Measurements from ENCODE around the gene RHBDD1.

Gene RHBDD1

GRCh38 chr2:227036527-227036926, 200.7 kb downstream of the RHBDD1 start:
- Histone ChIP-seq H3K36me3 (ENCODE audit: insufficient read depth, low read length) (no peaks in the 10 kb centered on the region), H3K9me3 (ENCODE audit: low read length) (no peaks in the 10 kb centered on the region), H3K4me1 (ENCODE audit: insufficient read depth, low read length) (peaks cover 7% of the 10 kb centered on the region), H3K27me3 (ENCODE audit: insufficient read depth, low read length) (no peaks in the 10 kb centered on the region), H2AFZ (ENCODE audit: low read depth, low read length) (no peak overlapping the region), H3K4me3 (ENCODE audit: low read length) (no peak overlapping the region)

- no peak overlapping the region for H2AFZ ChIP-seq (ENCODE audit: low read depth, low read length)
- peaks cover 7% of the 10 kb centered on the region for H3K4me1 ChIP-seq (ENCODE audit: insufficient read depth, low read length)
- no peaks in the 10 kb centered on the region for H3K36me3 ChIP-seq (ENCODE audit: insufficient read depth, low read length)
- H3K4me3 ChIP-seq (ENCODE audit: low read length), result no peak overlapping the region
- H3K27me3 ChIP-seq (ENCODE audit: insufficient read depth, low read length), result no peaks in the 10 kb centered on the region
- H3K9me3 ChIP-seq (ENCODE audit: low read length), result no peaks in the 10 kb centered on the region
Measured at GRCh38 chr2:227038550-227039189, 202.8 kb downstream of the RHBDD1 start.

DNA sequence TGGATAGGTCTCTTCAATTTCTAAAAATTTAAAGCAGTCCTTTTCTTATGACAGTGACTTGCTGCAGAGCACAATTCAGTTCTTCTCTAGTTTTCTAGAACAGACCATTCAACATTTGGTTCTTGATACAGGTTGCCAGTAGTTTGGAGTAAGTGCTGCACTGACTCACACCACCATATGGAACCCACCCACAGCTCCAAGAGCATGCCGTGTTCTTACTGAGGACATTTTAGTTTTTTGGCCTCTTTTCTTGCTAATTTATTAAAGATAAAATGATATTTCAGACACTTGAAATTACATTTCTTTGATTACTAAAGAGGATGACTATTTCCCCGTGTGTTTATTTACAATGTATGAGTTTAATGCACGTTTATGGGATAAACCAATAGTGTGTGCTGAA, 208.1 kb downstream of the RHBDD1 start:
- H3K4me1 ChIP-seq (ENCODE audit: insufficient read depth, low read length), result no peaks in the 10 kb centered on the region
- H3K9me3 ChIP-seq (ENCODE audit: low read length), result no peaks in the 10 kb centered on the region
- H3K27me3 ChIP-seq (ENCODE audit: insufficient read depth, low read length), result no peaks in the 10 kb centered on the region
- no peaks in the 10 kb centered on the region for H3K36me3 ChIP-seq (ENCODE audit: insufficient read depth, low read length)
- no peak overlapping the region for H2AFZ ChIP-seq (ENCODE audit: low read depth, low read length)
- no peak overlapping the region for H3K4me3 ChIP-seq (ENCODE audit: low read length)

All from neuron (in vitro differentiated cells).